Ascending aorta (tissue), 2 donors: ENCODE measurements around the gene ANKMY2. TPM values are rescaled to one million over a fixed set of nuclear protein-coding genes. Genes with fewer than 3 reads are reported as not detected.
"Not testable (repeated sequence)": the region's sequence is repeated elsewhere in the genome, so short reads cannot be mapped to it uniquely, and the experiment has no call there.

ENCODE experiments used
- DNase-seq, 2 donors: peaks; one replicate each; pipeline ENCODE4 v3.0.0-alpha.2; 2019; ENCODE audit warnings: low spot score in 2 of 2
- H3K27ac ChIP-seq, 2 donors: fragments of 200-600 bp; sonication (generic); one replicate each; pipeline ENCODE4 v1.5.1; 2016 to 2017; ENCODE audit warnings: mild to moderate bottlenecking in 1 of 2
- H3K27me3 ChIP-seq: fragments of 200-600 bp; sonication (generic); one replicate; pipeline ENCODE4 v1.5.1; 2017
- H3K36me3 ChIP-seq, 2 donors: fragments of 200-600 bp; sonication (generic); one replicate each; pipeline ENCODE4 v1.5.1; 2016
- H3K4me1 ChIP-seq, 2 donors: fragments of 200-600 bp; sonication (generic); one replicate each; pipeline ENCODE4 v1.5.1; 2016 to 2017; ENCODE audit warnings: mild to moderate bottlenecking in 1 of 2
- H3K4me3 ChIP-seq, 2 donors: fragments of 200-600 bp; sonication (generic); one replicate each; pipeline ENCODE4 v1.5.1; 2016 to 2017; ENCODE audit warnings: mild to moderate bottlenecking in 1 of 2
- H3K9me3 ChIP-seq, 2 donors: fragments of 200-600 bp; sonication (generic); one replicate each; pipeline ENCODE4 v1.5.1; 2016
- CTCF ChIP-seq, 3 experiments: fragments of 200-600 bp in 2 of 3; fragments of 450-650 bp in 1 of 3; sonication (generic) in 2 of 3; IDR thresholded peaks; one replicate each; pipeline ENCODE4 v1.5.1; 2016 to 2019; ENCODE audit warnings: antibody characterized with exemption in 3 of 3, mild to moderate bottlenecking in 1 of 3, moderate library complexity in 1 of 3
- intact Hi-C: fragments of 100-400 bp; cut with DNase I; formaldehyde crosslinking; loops from one replicate; pipeline ENCODE4 v1.15.1; 2023
- total RNA-seq: library from RNA; depleted of rRNA; stranded (reverse); fragments of >200 nt; gene quantifications from one replicate; pipeline ENCODE4 v1.1.0, GENCODE V29; 2016

The ANKMY2 gene
- total RNA-seq, 1 donor from 2014 or later: 11.2 TPM

GRCh38 chr7:16667355-16667754 lies 21.8 kb upstream of the ANKMY2 start:
- Histone ChIP-seq H3K27me3 (no peaks in the 10 kb centered on the region), H3K9me3 (no peaks in the 10 kb centered on the region), H3K36me3 (no peaks in the 10 kb centered on the region), H3K27ac (no peak overlapping the region), H3K4me3 (no peak overlapping the region), H3K4me1 (no peaks in the 10 kb centered on the region)
- no peak for DNase-seq
- intact Hi-C loops: no loop called here
- TF ChIP-seq CTCF (IDR thresholded peaks at IDR 0.05): no peak

GRCh38 chr7:16661924-16662323 lies 16.4 kb upstream of the ANKMY2 start:
- Histone ChIP-seq H3K36me3 (no peaks in the 10 kb centered on the region), H3K9me3 (no peaks in the 10 kb centered on the region), H3K4me1 (peaks cover 0 to 10% of the 10 kb centered on the region in 2 donors), H3K27ac (no peak overlapping the region), H3K4me3 (no peak overlapping the region), H3K27me3 (no peaks in the 10 kb centered on the region)
- intact Hi-C loops: no loop called here
- TF ChIP-seq CTCF (IDR thresholded peaks at IDR 0.05): no peak
- DNase-seq: no peak

GRCh38 chr7:16660702-16661464 lies 15.3 kb upstream of the ANKMY2 start:
- no peak overlapping the region for H3K4me3 ChIP-seq
- DNase-seq: no peak
- H3K4me1 ChIP-seq: peaks cover 0 to 10% of the 10 kb centered on the region in 2 donors
- no peaks in the 10 kb centered on the region for H3K9me3 ChIP-seq
- no peaks in the 10 kb centered on the region for H3K27me3 ChIP-seq
- no peak for TF ChIP-seq CTCF (IDR thresholded peaks at IDR 0.05)
- no peaks in the 10 kb centered on the region for H3K36me3 ChIP-seq
- intact Hi-C loops: no loop called here
- no peak overlapping the region for H3K27ac ChIP-seq

- H3K27me3 ChIP-seq, intact Hi-C loops, H3K9me3 ChIP-seq, DNase-seq, H3K27ac ChIP-seq, H3K4me3 ChIP-seq, H3K4me1 ChIP-seq, H3K36me3 ChIP-seq: not testable (repeated sequence)
Observed at GRCh38 chr7:16659854-16660497, 14.4 kb upstream of the ANKMY2 start.

GRCh38 chr7:16657656-16658279 lies 12.2 kb upstream of the ANKMY2 start:
- no peak overlapping the region for H3K4me3 ChIP-seq
- TF ChIP-seq CTCF (IDR thresholded peaks at IDR 0.05): no peak
- H3K27me3 ChIP-seq: no peaks in the 10 kb centered on the region
- DNase-seq: no peak
- peaks cover 0 to 10% of the 10 kb centered on the region in 2 donors for H3K4me1 ChIP-seq
- H3K36me3 ChIP-seq: no peaks in the 10 kb centered on the region
- no peak overlapping the region for H3K27ac ChIP-seq
- H3K9me3 ChIP-seq: no peaks in the 10 kb centered on the region
- intact Hi-C loops: no loop called here

GRCh38 chr7:16656141-16656540 lies 10.6 kb upstream of the ANKMY2 start:
- no peak for DNase-seq
- Histone ChIP-seq H3K4me3 (no peak overlapping the region), H3K27ac (no peak overlapping the region), H3K4me1 (peaks cover 0 to 3% of the 10 kb centered on the region in 2 donors), H3K9me3 (no peaks in the 10 kb centered on the region), H3K27me3 (no peaks in the 10 kb centered on the region), H3K36me3 (no peaks in the 10 kb centered on the region)
- intact Hi-C loops: no loop called here
- no peak for TF ChIP-seq CTCF (IDR thresholded peaks at IDR 0.05)
